Right ventricle myocardium superior (tissue), 1 donor: ENCODE results near the gene TSSC4. TPM values are rescaled to one million over a fixed set of nuclear protein-coding genes. Genes with fewer than 3 reads are reported as not detected.

Experiments used
- ATAC-seq: fragments of 200-7000 bp; cut with Tn5 transposase; one replicate; pipeline ENCODE4 v1.9.1; 2020; ENCODE audit warnings: mild to moderate bottlenecking; ENCODE audit not compliant: poor library complexity
- DNase-seq: peaks from one replicate; pipeline ENCODE4 v3.0.0-alpha.2; 2020
- intact Hi-C: fragments of 100-400 bp; cut with DNase I; formaldehyde crosslinking; loops from one replicate; pipeline ENCODE4 v1.11.2; 2022
- total RNA-seq: library from RNA; stranded (reverse); fragmentation: NEBNext Ultra II Directional; extraction: Animal tissue kit (Norgen Biotek cat#: 25700); gene quantifications from one replicate; pipeline ENCODE4 v1.2.1, GENCODE V29; 2021
- donor health status: DM: no; HTN: yes; CAD: no; lungs with severe emphysema.

TSSC4 gene
- total RNA-seq, 1 donor from 2014 or later = 36.2 TPM

- intact Hi-C loops = loop anchor here (5.0 kb wide), 1 partner anchor 458 kb away; no protein-coding TSS in a partner anchor
- ATAC-seq = no peak
- DNase-seq = peak; percentile 9
Observed at GRCh38 chr11:2434506-2435255, 34.1 kb downstream of the TSSC4 start.

- DNase-seq (peak; percentile 13), ATAC-seq (no peak)
- intact Hi-C loops = no loop called here
Observed at GRCh38 chr11:2435288-2436012, 34.9 kb downstream of the TSSC4 start.

GRCh38 chr11:2436013-2436520 is 35.5 kb downstream of the TSSC4 start:
- no peak for ATAC-seq
- intact Hi-C loops = no loop called here
- DNase-seq = peak; percentile 18

GRCh38 chr11:2436521-2437031 is 36.0 kb downstream of the TSSC4 start:
- ATAC-seq (no peak), DNase-seq (peak; percentile 38)
- intact Hi-C loops = no loop called here

- intact Hi-C loops = no loop called here
- DNase-seq = no peak
- ATAC-seq = no peak
Observed at GRCh38 chr11:2437516-2437915, 37.0 kb downstream of the TSSC4 start.

GRCh38 chr11:2439820-2440219 is 39.3 kb downstream of the TSSC4 start:
- intact Hi-C loops = no loop called here
- DNase-seq = no peak
- no peak for ATAC-seq

GRCh38 chr11:2440646-2441045 is 40.1 kb downstream of the TSSC4 start:
- intact Hi-C loops = no loop called here
- DNase-seq (peak; percentile 48), ATAC-seq (no peak)

GRCh38 chr11:2441171-2441570 is 40.6 kb downstream of the TSSC4 start:
- no peak for ATAC-seq
- DNase-seq = peak; percentile 33

GRCh38 chr11:2442589-2442988 is 42.0 kb downstream of the TSSC4 start:
- intact Hi-C loops = no loop called here
- no peak for ATAC-seq

More at GRCh38 chr11:2441171-2441570, 40.6 kb downstream of the TSSC4 start:
- intact Hi-C loops = no loop called here

GRCh38 chr11:2443406-2443805 is 42.9 kb downstream of the TSSC4 start:
- no peak for ATAC-seq
- no peak for DNase-seq
- intact Hi-C loops = no loop called here

More at GRCh38 chr11:2442589-2442988, 42.0 kb downstream of the TSSC4 start:
- no peak for DNase-seq

- DNase-seq (peak; percentile 51), ATAC-seq (peak; percentile 8)
- intact Hi-C loops = no loop called here
Observed at GRCh38 chr11:2443881-2444820, 43.6 kb downstream of the TSSC4 start, which contains the start of gene TRPM5. TRPM5 (minus strand) TSS chr11:2444514; CDS start chr11:2423036, 21,478 bp downstream.

- peak; percentile 78 for ATAC-seq
- DNase-seq = peak; percentile 77
- intact Hi-C loops = loop anchor here (5.0 kb wide), 2 partner anchors 77 to 532 kb away; no protein-coding TSS in a partner anchor
Observed at GRCh38 chr11:2444821-2445745, 44.5 kb downstream of the TSSC4 start, which contains the start of gene KCNQ1. KCNQ1 (plus strand) TSS chr11:2445008; CDS start chr11:2445099, 91 bp downstream.

- peak; percentile 56 for DNase-seq
- intact Hi-C loops = loop anchor here (5.0 kb wide), 2 partner anchors 76 to 531 kb away; no protein-coding TSS in a partner anchor
- ATAC-seq = peak; percentile 14
Observed at GRCh38 chr11:2445746-2446551, 45.4 kb downstream of the TSSC4 start.

- peak; percentile 77 for DNase-seq
- ATAC-seq = no peak
- intact Hi-C loops = loop anchor here (5.0 kb wide), 2 partner anchors 76 to 531 kb away; no protein-coding TSS in a partner anchor
Observed at GRCh38 chr11:2446590-2447252, 46.2 kb downstream of the TSSC4 start.

GRCh38 chr11:2447253-2447950 is 46.9 kb downstream of the TSSC4 start:
- peak; percentile 43 for DNase-seq
- no peak for ATAC-seq
- intact Hi-C loops = loop anchor here (5.0 kb wide), 2 partner anchors 75 to 530 kb away; no protein-coding TSS in a partner anchor
